Thoracic aorta (tissue), 2 donors: ENCODE results near the gene CSF1R. TPM values are rescaled to one million over a fixed set of nuclear protein-coding genes. Genes with fewer than 3 reads are reported as not detected.
A peak's percentile ranks its signal among the peaks of the same experiment; 100 is the strongest.

Experiments
- ATAC-seq: fragments of 150-250 bp; one replicate; pipeline ENCODE4 v1.8.0; 2017; ENCODE audit warnings: low read depth; ENCODE audit not compliant: insufficient number of reproducible peaks, low FRiP score
- DNase-seq: peaks from one replicate; pipeline ENCODE4 v3.0.0-alpha.2; 2020; ENCODE audit warnings: low spot score
- H3K27ac ChIP-seq, 2 donors: fragments of 200-600 bp; sonication (generic); 1 replicate in 1 of 2; 2 replicates in 1 of 2; pipeline ENCODE4 v1.5.1; 2016; ENCODE audit warnings: mild to moderate bottlenecking in 2 of 2, moderate library complexity in 2 of 2
- H3K27me3 ChIP-seq: fragments of 200-600 bp; sonication (generic); replicated peaks from 2 replicates; pipeline ENCODE4 v1.6.0; 2016; ENCODE audit warnings: mild to moderate bottlenecking; ENCODE audit not compliant: insufficient read depth
- H3K36me3 ChIP-seq: fragments of 200-600 bp; sonication (generic); one replicate; pipeline ENCODE4 v1.5.1; 2016
- H3K4me1 ChIP-seq, 2 donors: fragments of 200-600 bp; sonication (generic); 1 replicate in 1 of 2; 2 replicates in 1 of 2; pipeline versions ENCODE4 v1.5.1 to v1.6.0; 2016; ENCODE audit warnings: low read depth in 2 of 2, mild to moderate bottlenecking in 1 of 2; ENCODE audit not compliant: control insufficient read depth in 1 of 2
- H3K4me3 ChIP-seq: fragments of 200-600 bp; sonication (generic); 2 replicates; pipeline ENCODE4 v1.5.1; 2016; ENCODE audit warnings: mild to moderate bottlenecking
- H3K9me3 ChIP-seq: fragments of 200-600 bp; sonication (generic); 2 replicates; pipeline ENCODE4 v1.5.1; 2016
- CTCF ChIP-seq: fragments of 200-600 bp; sonication (generic); IDR thresholded peaks from one replicate; pipeline ENCODE4 v1.5.1; 2019; ENCODE audit warnings: antibody characterized with exemption
- total RNA-seq, 2 donors: library from RNA; depleted of rRNA; stranded (reverse); fragments of >200 nt; gene quantifications; one replicate each; pipeline versions ENCODE4 v1.1.0 to v1.2.3, GENCODE V29; 2016

CSF1R gene
- total RNA-seq, 2 donors from 2014 or later, result 76.3 to 98.6 TPM

- DNase-seq, result no peak
- H3K9me3 ChIP-seq, result no peaks in the 10 kb centered on the region
- H3K36me3 ChIP-seq, result peaks cover 73% of the 10 kb centered on the region
- no peak overlapping the region for H3K4me3 ChIP-seq
- no peaks in the 10 kb centered on the region for H3K27me3 ChIP-seq
- H3K27ac ChIP-seq, result no peak overlapping the region
- no peak for TF ChIP-seq CTCF
- ATAC-seq, result no peak
- H3K4me1 ChIP-seq, result peaks cover 11 to 24% of the 10 kb centered on the region in 2 donors
Measured at GRCh38 chr5:150116667-150117400, 30.5 kb upstream of the CSF1R start.

GRCh38 chr5:150114773-150115408 lies 28.5 kb upstream of the CSF1R start:
- Histone ChIP-seq H3K4me1 (peaks cover 11 to 24% of the 10 kb centered on the region in 2 donors), H3K9me3 (no peaks in the 10 kb centered on the region), H3K36me3 (peaks cover 53% of the 10 kb centered on the region), H3K27me3 (no peaks in the 10 kb centered on the region), H3K27ac (no peak overlapping the region), H3K4me3 (no peak overlapping the region)
- TF ChIP-seq CTCF, result no peak
- DNase-seq (no peak), ATAC-seq (no peak)

GRCh38 chr5:150114102-150114641 lies 27.8 kb upstream of the CSF1R start:
- Histone ChIP-seq H3K9me3 (no peaks in the 10 kb centered on the region), H3K27me3 (no peaks in the 10 kb centered on the region), H3K36me3 (peaks cover 47% of the 10 kb centered on the region), H3K4me1 (peaks cover 11 to 24% of the 10 kb centered on the region in 2 donors), H3K4me3 (no peak overlapping the region), H3K27ac (peak overlapping the region in 1 of 2 donors; percentile 58)
- ATAC-seq, result no peak
- no peak for DNase-seq
- no peak for TF ChIP-seq CTCF

GRCh38 chr5:150113047-150113744 lies 26.8 kb upstream of the CSF1R start:
- no peaks in the 10 kb centered on the region for H3K9me3 ChIP-seq
- no peak for DNase-seq
- ATAC-seq, result no peak
- no peak overlapping the region for H3K4me3 ChIP-seq
- peaks cover 11 to 24% of the 10 kb centered on the region in 2 donors for H3K4me1 ChIP-seq
- peaks cover 37% of the 10 kb centered on the region for H3K36me3 ChIP-seq
- no peak for TF ChIP-seq CTCF
- peak overlapping the region; percentile 58 to 65 for H3K27ac ChIP-seq
- H3K27me3 ChIP-seq, result no peaks in the 10 kb centered on the region
